Measurements from ENCODE around the gene IGSF21.

DNA sequence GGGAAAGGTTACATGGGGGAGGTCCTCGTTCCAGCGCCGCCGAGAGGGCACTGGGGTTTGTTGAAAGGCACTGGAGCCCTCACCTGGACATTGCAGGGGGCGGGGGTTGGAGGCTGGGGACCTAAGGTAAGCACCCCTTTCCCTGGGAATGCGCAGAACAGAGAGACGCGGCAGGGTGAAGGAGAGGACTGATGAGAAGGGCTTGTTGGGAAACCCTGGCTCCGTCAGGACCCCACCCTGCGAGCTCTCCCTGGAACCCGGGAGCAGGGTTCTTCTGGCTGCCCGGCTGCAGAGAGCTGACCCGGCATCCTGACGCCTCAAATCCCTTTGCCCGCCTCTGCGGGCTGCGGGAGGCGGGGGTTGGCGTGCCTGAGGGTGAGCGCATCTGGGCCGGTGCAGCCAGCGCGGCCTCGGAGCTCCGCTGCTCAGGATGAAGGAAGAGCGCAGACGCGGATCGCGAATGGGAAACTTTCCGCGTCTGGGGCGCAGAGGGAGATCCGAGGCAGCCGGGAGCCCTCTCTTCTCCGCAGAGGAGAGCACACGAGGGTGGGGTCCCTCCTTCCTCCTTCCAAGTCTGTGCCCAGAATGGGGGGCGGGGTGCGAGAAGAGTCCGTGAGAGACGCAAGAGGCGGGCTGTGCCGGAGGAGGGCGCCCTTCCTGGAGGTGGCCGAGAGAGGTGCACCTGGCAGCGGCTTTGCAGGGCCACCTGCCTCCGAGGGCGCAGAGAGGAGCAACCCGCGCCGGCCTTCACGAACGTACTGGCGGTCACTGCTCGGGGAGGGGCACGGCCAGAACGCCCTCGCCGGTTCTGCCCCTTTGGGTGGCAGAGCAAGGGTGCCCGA lies 2.4 kb downstream of the IGSF21 start:
- TF ChIP-seq, protein P1, sequence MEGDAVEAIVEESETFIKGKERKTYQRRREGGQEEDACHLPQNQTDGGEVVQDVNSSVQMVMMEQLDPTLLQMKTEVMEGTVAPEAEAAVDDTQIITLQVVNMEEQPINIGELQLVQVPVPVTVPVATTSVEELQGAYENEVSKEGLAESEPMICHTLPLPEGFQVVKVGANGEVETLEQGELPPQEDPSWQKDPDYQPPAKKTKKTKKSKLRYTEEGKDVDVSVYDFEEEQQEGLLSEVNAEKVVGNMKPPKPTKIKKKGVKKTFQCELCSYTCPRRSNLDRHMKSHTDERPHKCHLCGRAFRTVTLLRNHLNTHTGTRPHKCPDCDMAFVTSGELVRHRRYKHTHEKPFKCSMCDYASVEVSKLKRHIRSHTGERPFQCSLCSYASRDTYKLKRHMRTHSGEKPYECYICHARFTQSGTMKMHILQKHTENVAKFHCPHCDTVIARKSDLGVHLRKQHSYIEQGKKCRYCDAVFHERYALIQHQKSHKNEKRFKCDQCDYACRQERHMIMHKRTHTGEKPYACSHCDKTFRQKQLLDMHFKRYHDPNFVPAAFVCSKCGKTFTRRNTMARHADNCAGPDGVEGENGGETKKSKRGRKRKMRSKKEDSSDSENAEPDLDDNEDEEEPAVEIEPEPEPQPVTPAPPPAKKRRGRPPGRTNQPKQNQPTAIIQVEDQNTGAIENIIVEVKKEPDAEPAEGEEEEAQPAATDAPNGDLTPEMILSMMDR (IDR thresholded peaks at IDR 0.05; ENCODE audit: low read length): no peak
- TF ChIP-seq EZH2 (IDR thresholded peaks at IDR 0.05; ENCODE audit: borderline replicate concordance, low read length): no peak

All from OCI-LY1 (cell line).